ENCODE results near the gene ZNF185. TPM values are rescaled to one million over a fixed set of nuclear protein-coding genes. Genes with fewer than 3 reads are reported as not detected.
A peak's percentile ranks its signal among the peaks of the same experiment; 100 is the strongest.

Gene ZNF185
- total RNA-seq, 1 donor from 2014 or later, result 14.8 TPM

DNA sequence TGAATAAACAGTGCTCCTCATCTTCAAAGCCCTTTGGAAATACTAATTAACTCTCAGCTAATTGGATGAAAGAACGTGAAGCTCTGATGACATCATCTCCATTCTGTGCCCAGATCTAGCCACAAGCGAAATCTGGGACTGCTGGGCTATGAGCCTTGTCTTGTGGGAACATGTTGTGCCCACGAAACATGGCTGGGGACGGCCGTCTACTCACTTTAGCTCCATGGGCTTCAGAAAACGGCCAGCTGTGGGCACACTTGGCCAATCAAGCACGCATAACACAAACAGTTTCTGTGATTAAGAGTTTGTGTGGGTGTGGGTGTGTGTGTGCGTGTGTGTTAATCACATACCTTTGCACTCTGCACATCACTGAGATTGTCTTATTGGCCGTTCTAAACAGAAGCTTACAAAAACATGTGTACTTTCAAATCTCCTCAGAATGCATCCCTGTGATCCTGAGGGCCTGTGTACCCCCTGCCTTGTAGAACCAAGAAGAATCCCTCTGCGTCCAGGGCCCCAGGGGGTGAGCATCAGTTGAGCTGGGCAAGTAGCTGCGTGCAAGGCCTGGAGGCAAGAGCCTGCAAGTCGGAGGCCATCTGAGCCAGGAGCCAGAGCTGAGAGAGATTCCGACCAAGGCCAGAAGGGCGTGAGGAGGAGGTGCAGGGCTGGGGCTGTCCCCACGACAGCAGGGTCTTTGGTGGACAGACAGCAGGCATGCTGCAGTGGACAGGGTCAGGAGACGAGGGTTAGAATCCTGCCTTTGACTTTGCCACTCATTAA is 18.7 kb upstream of the ZNF185 start:
- no peaks in the 10 kb centered on the region for H3K9me3 ChIP-seq (ENCODE audit: low read depth)
- H3K9me3 Mint-ChIP-seq, result peaks cover 22% of the 10 kb centered on the region
- no peak for DNase-seq (ENCODE audit: low spot score)

DNA sequence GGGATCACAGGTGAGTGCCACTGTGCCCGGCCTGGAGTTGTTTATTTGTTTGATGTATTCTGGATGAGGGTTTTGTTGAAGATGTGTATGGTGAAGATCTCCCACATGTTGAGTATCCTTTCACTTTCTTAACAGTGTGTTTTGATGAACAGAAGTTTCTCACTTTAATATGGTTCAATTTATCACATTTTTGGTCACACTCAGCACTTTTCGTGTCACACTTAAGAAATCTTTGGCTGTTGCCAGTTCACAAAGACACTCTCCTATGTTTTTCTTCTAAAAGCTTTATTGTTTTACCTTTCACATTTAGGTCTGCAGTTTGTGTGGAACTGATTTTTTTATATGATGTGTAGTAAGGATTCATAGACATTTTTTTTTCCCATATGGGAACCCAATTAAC is 16.6 kb upstream of the ZNF185 start:
- TF ChIP-seq EZH2 (IDR thresholded peaks at IDR 0.05) (no peak), EZH2phosphoT487 (IDR thresholded peaks at IDR 0.05) (no peak)
- TF ChIP-seq, protein P1, sequence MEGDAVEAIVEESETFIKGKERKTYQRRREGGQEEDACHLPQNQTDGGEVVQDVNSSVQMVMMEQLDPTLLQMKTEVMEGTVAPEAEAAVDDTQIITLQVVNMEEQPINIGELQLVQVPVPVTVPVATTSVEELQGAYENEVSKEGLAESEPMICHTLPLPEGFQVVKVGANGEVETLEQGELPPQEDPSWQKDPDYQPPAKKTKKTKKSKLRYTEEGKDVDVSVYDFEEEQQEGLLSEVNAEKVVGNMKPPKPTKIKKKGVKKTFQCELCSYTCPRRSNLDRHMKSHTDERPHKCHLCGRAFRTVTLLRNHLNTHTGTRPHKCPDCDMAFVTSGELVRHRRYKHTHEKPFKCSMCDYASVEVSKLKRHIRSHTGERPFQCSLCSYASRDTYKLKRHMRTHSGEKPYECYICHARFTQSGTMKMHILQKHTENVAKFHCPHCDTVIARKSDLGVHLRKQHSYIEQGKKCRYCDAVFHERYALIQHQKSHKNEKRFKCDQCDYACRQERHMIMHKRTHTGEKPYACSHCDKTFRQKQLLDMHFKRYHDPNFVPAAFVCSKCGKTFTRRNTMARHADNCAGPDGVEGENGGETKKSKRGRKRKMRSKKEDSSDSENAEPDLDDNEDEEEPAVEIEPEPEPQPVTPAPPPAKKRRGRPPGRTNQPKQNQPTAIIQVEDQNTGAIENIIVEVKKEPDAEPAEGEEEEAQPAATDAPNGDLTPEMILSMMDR (IDR thresholded peaks at IDR 0.05), result no peak
- H3K36me3 ChIP-seq, result no peaks in the 10 kb centered on the region
- H3K4me3 Mint-ChIP-seq, result no peak overlapping the region
- H3F3A ChIP-seq (ENCODE audit: low read depth), result no peaks in the 10 kb centered on the region
- H3K4me1 ChIP-seq, result no peaks in the 10 kb centered on the region
- H2AFZ ChIP-seq (replicated peaks), result no peak overlapping the region
- H3K4me1 Mint-ChIP-seq, result peaks cover 3% of the 10 kb centered on the region
- H3K4me3 ChIP-seq, result no peak overlapping the region
- no peaks in the 10 kb centered on the region for H3K36me3 Mint-ChIP-seq
- no peak overlapping the region for H3K27ac ChIP-seq
- no peaks in the 10 kb centered on the region for H3K9me3 ChIP-seq (ENCODE audit: low read depth)
- peaks cover 7% of the 10 kb centered on the region for H3K27me3 Mint-ChIP-seq (ENCODE audit: insufficient read depth, low read depth)
- H3K9ac ChIP-seq, result no peak overlapping the region
- no peaks in the 10 kb centered on the region for H3K27me3 ChIP-seq
- no peak for DNase-seq (ENCODE audit: low spot score)
- H3K27ac Mint-ChIP-seq, result no peak overlapping the region
- H3K9me3 Mint-ChIP-seq, result peaks cover 22% of the 10 kb centered on the region
- no peaks in the 10 kb centered on the region for H4K20me1 ChIP-seq (ENCODE audit: low read depth)
- no peaks in the 10 kb centered on the region for H3K79me2 ChIP-seq (ENCODE audit: low read depth)
- H3K4me2 ChIP-seq, result no peak overlapping the region

More for the DNA sequence above, 18.7 kb upstream of the ZNF185 start:
- Histone ChIP-seq H3K4me3 (no peak overlapping the region), H2AFZ (replicated peaks) (no peak overlapping the region), H3K27me3 (no peaks in the 10 kb centered on the region), H3K4me1 (no peaks in the 10 kb centered on the region), H4K20me1 (ENCODE audit: low read depth) (no peaks in the 10 kb centered on the region), H3K79me2 (ENCODE audit: low read depth) (no peaks in the 10 kb centered on the region), H3K36me3 (no peaks in the 10 kb centered on the region), H3K9ac (no peak overlapping the region), H3K4me2 (no peak overlapping the region), H3K27ac (no peak overlapping the region), H3F3A (ENCODE audit: low read depth) (no peaks in the 10 kb centered on the region)
- Mint-ChIP-seq H3K36me3 (no peaks in the 10 kb centered on the region), H3K27me3 (ENCODE audit: insufficient read depth, low read depth) (peaks cover 2% of the 10 kb centered on the region), H3K4me3 (no peak overlapping the region), H3K27ac (no peak overlapping the region), H3K4me1 (peaks cover under 1% of the 10 kb centered on the region)
- TF ChIP-seq EZH2 (IDR thresholded peaks at IDR 0.05), result no peak
- TF ChIP-seq EZH2phosphoT487 (IDR thresholded peaks at IDR 0.05), result no peak
- TF ChIP-seq, protein P1 (IDR thresholded peaks at IDR 0.05), result no peak

DNA sequence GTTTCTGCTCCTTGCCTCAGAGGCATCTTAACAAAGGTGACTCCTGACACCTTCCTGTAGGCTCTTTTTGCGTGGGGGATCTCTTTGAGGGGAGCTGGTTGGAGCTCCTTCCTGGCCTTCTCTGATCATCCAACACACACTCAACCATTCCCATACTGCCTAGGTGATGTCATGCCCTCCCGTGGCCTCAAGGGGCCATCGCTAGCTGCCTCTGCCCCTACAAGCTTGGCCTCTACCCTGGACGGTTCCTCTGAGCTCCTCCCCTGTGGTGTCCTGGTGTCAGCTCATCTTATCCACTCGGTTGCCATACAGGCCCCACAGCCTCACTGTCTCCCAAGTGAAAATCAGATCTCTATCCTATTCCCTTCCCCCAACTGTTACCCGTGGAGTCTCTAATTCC is 13.7 kb upstream of the ZNF185 start:
- no peaks in the 10 kb centered on the region for H3K36me3 Mint-ChIP-seq
- Histone ChIP-seq H3K4me1 (no peaks in the 10 kb centered on the region), H3K36me3 (no peaks in the 10 kb centered on the region), H3F3A (ENCODE audit: low read depth) (no peaks in the 10 kb centered on the region), H3K27ac (no peak overlapping the region), H3K9me3 (ENCODE audit: low read depth) (no peaks in the 10 kb centered on the region), H3K4me3 (no peak overlapping the region), H3K9ac (no peak overlapping the region), H3K27me3 (no peaks in the 10 kb centered on the region), H3K4me2 (no peak overlapping the region), H3K79me2 (ENCODE audit: low read depth) (no peaks in the 10 kb centered on the region), H2AFZ (replicated peaks) (no peak overlapping the region), H4K20me1 (ENCODE audit: low read depth) (no peaks in the 10 kb centered on the region)
- peaks cover 3% of the 10 kb centered on the region for H3K4me1 Mint-ChIP-seq
- peaks cover 14% of the 10 kb centered on the region for H3K9me3 Mint-ChIP-seq
- no peak for DNase-seq (ENCODE audit: low spot score)
- no peak overlapping the region for H3K4me3 Mint-ChIP-seq
- H3K27ac Mint-ChIP-seq, result peak overlapping the region; percentile 47
- TF ChIP-seq, protein P1 (IDR thresholded peaks at IDR 0.05), result no peak
- TF ChIP-seq EZH2phosphoT487 (IDR thresholded peaks at IDR 0.05), result no peak
- TF ChIP-seq EZH2 (IDR thresholded peaks at IDR 0.05), result no peak
- peaks cover 7% of the 10 kb centered on the region for H3K27me3 Mint-ChIP-seq (ENCODE audit: insufficient read depth, low read depth)
